Muscle of leg (tissue), 16 donors: ENCODE results near the gene ISM2. TPM values are rescaled to one million over a fixed set of nuclear protein-coding genes. Genes with fewer than 3 reads are reported as not detected.
"Not testable (repeated sequence)": the region's sequence is repeated elsewhere in the genome, so short reads cannot be mapped to it uniquely, and the experiment has no call there.

Experiments used
- DNase-seq: peaks from one replicate; pipeline ENCODE4 v3.0.0; 2013
- H3K27ac ChIP-seq: one replicate; pipeline ENCODE4 v1.5.1; 2013; ENCODE audit warnings: mild to moderate bottlenecking, low read length, control low read depth
- H3K27me3 ChIP-seq: one replicate; pipeline ENCODE4 v1.6.1; 2013; ENCODE audit warnings: low read length; ENCODE audit not compliant: control insufficient read depth, insufficient read depth
- H3K36me3 ChIP-seq: one replicate; pipeline ENCODE4 v1.6.1; 2013; ENCODE audit warnings: low read length; ENCODE audit not compliant: control insufficient read depth, insufficient read depth
- H3K4me1 ChIP-seq: one replicate; pipeline ENCODE4 v1.6.1; 2013; ENCODE audit warnings: low read length; ENCODE audit not compliant: control insufficient read depth, insufficient read depth
- H3K4me3 ChIP-seq: one replicate; pipeline ENCODE4 v1.5.1; 2013; ENCODE audit warnings: low read length, control low read depth
- H3K9me3 ChIP-seq: replicated peaks from 2 replicates; pipeline ENCODE4 v1.6.1; 2013; ENCODE audit warnings: low read depth, low read length; ENCODE audit not compliant: control insufficient read depth
- WGBS: methylation state at CpG from one replicate; pipeline ENCODE4 v1.1.5; 2013; ENCODE audit warnings: missing lambda C conversion rate; ENCODE audit not compliant: insufficient coverage; 5-methylcytosine and 5-hydroxymethylcytosine counted together
- long read RNA-seq, 11 donors: transcript quantifications; one replicate each; lab custom pipeline, GENCODE V29; 2026
- polyA plus RNA-seq, 8 donors: library from polyadenylated mRNA; unstranded; fragments of 120-200 nt; gene quantifications; one replicate each; pipeline versions ENCODE4 v1.2.1 to v1.2.3, GENCODE V29; 2013; ENCODE audit warnings: inconsistent platforms in 1 of 8, low replicate concordance in 1 of 8; ENCODE audit not compliant: insufficient read length in 8 of 8, insufficient read depth in 1 of 8
- total RNA-seq: library from RNA; stranded (reverse); fragments of 120-200 nt; gene quantifications from one replicate; pipeline ENCODE4 v1.2.4, GENCODE V29; 2013

The ISM2 gene
- total RNA-seq (0.09 TPM), polyA plus RNA-seq (under 1 TPM in 5 of 8 donors, not detected in 3; 0.08 to 0.21 (median 0.11) TPM)
- long read RNA-seq, donor 1: 0 reads
- long read RNA-seq, donor 2: 0 reads
- long read RNA-seq, donor 3: 0 reads
- long read RNA-seq, donor 4: 0 reads
- long read RNA-seq, donor 5: 0 reads
- long read RNA-seq, donor 6: 0 reads
- long read RNA-seq, donor 7: 0 reads
- long read RNA-seq, donor 8: 0 reads
- long read RNA-seq, donor 9: 0 reads
- long read RNA-seq, donor 10: 0 reads
- long read RNA-seq, donor 11: 0 reads

GRCh38 chr14:77498120-77498979 is at the start of gene ISM2:
TSS of gene ISM2 (minus strand) at chr14:77498816. CDS start at chr14:77498793, 23 bp downstream.
- no peaks in the 10 kb centered on the region for H3K36me3 ChIP-seq
- H3K4me3 ChIP-seq: peak within 1 kb of the TSS; percentile 27
- DNase-seq: peak; percentile 44
- WGBS: under 1% methylated on average over 104 of the region's 104 CpGs
- no peak within 1 kb of the TSS for H3K27ac ChIP-seq
- H3K27me3 ChIP-seq: peaks cover 36% of the 10 kb centered on the region
- peaks cover 4% of the 10 kb centered on the region for H3K9me3 ChIP-seq
- peaks cover 8% of the 10 kb centered on the region for H3K4me1 ChIP-seq

- WGBS: 85% methylated on average over 5 of the region's 8 CpGs
- no peaks in the 10 kb centered on the region for H3K27me3 ChIP-seq
- no peaks in the 10 kb centered on the region for H3K4me1 ChIP-seq
- H3K4me3 ChIP-seq: no peak overlapping the region
- DNase-seq: no peak
- no peaks in the 10 kb centered on the region for H3K9me3 ChIP-seq
- peaks cover 27% of the 10 kb centered on the region for H3K36me3 ChIP-seq
- H3K27ac ChIP-seq: no peak overlapping the region
Observed at GRCh38 chr14:77547512-77548180, 49.0 kb upstream of the ISM2 start.

GRCh38 chr14:77545171-77545570 is 46.6 kb upstream of the ISM2 start:
- H3K4me1 ChIP-seq, H3K27ac ChIP-seq, H3K27me3 ChIP-seq, DNase-seq, H3K4me3 ChIP-seq, H3K9me3 ChIP-seq: not testable (repeated sequence)
- WGBS: 100% methylated on average over 2 of the region's 11 CpGs
- peaks cover 20% of the 10 kb centered on the region for H3K36me3 ChIP-seq

- WGBS: 89% methylated on average over 2 of the region's 2 CpGs
- no peak for DNase-seq
- H3K4me1 ChIP-seq: no peaks in the 10 kb centered on the region
- H3K27ac ChIP-seq: no peak overlapping the region
- H3K9me3 ChIP-seq: no peaks in the 10 kb centered on the region
- H3K36me3 ChIP-seq: peaks cover 18% of the 10 kb centered on the region
- H3K4me3 ChIP-seq: no peak overlapping the region
- H3K27me3 ChIP-seq: no peaks in the 10 kb centered on the region
Observed at GRCh38 chr14:77544571-77544970, 46.0 kb upstream of the ISM2 start.

GRCh38 chr14:77543637-77544334 is 45.2 kb upstream of the ISM2 start:
- H3K9me3 ChIP-seq: no peaks in the 10 kb centered on the region
- H3K27me3 ChIP-seq: no peaks in the 10 kb centered on the region
- H3K4me1 ChIP-seq: no peaks in the 10 kb centered on the region
- no peak overlapping the region for H3K4me3 ChIP-seq
- peaks cover 11% of the 10 kb centered on the region for H3K36me3 ChIP-seq
- H3K27ac ChIP-seq: peak overlapping the region; percentile 69
- DNase-seq: no peak
- WGBS: 80% methylated on average over 1 of the region's 3 CpGs

GRCh38 chr14:77543240-77543551 is 44.6 kb upstream of the ISM2 start:
- H3K27ac ChIP-seq: peak overlapping the region; percentile 69
- H3K27me3 ChIP-seq: no peaks in the 10 kb centered on the region
- WGBS: no CpG with 5 or more reads among the region's 5 CpGs
- H3K36me3 ChIP-seq: peaks cover 7% of the 10 kb centered on the region
- no peak for DNase-seq
- no peak overlapping the region for H3K4me3 ChIP-seq
- H3K9me3 ChIP-seq: no peaks in the 10 kb centered on the region
- H3K4me1 ChIP-seq: no peaks in the 10 kb centered on the region

- H3K4me3 ChIP-seq: no peak overlapping the region
- H3K36me3 ChIP-seq: peaks cover 7% of the 10 kb centered on the region
- no peaks in the 10 kb centered on the region for H3K9me3 ChIP-seq
- DNase-seq: peak; percentile 31
- no peaks in the 10 kb centered on the region for H3K27me3 ChIP-seq
- WGBS: 44% methylated on average over 8 of the region's 11 CpGs
- no peaks in the 10 kb centered on the region for H3K4me1 ChIP-seq
- H3K27ac ChIP-seq: peak overlapping the region; percentile 69
Observed at GRCh38 chr14:77542421-77543239, 44.0 kb upstream of the ISM2 start.

- Histone ChIP-seq H3K9me3 (no peaks in the 10 kb centered on the region), H3K27me3 (no peaks in the 10 kb centered on the region), H3K4me3 (no peak overlapping the region), H3K27ac (no peak overlapping the region), H3K4me1 (no peaks in the 10 kb centered on the region), H3K36me3 (peaks cover 2% of the 10 kb centered on the region)
- WGBS: no CpG with 5 or more reads among the region's 4 CpGs
- DNase-seq: no peak
Observed at GRCh38 chr14:77541905-77542304, 43.3 kb upstream of the ISM2 start.

- WGBS: no CpG with 5 or more reads among the region's 5 CpGs
Observed at GRCh38 chr14:77536951-77537350, 38.3 kb upstream of the ISM2 start.

More at GRCh38 chr14:77536951-77537350, 38.3 kb upstream of the ISM2 start:
- DNase-seq, H3K4me3 ChIP-seq, H3K4me1 ChIP-seq, H3K36me3 ChIP-seq, H3K27ac ChIP-seq, H3K9me3 ChIP-seq, H3K27me3 ChIP-seq: not testable (repeated sequence)
